NCI-H2227 (cell line): ENCODE data around the gene LHFPL6.

Experiments
- DNase-seq: peaks from one replicate; lab custom pipeline; 2025; ENCODE audit not compliant: unreplicated experiment; lab: John Stamatoyannopoulos, UW

The LHFPL6 gene

GRCh38 chr13:39521701-39522100 lies 81.3 kb downstream of the LHFPL6 start:
- no peak for DNase-seq

DNA sequence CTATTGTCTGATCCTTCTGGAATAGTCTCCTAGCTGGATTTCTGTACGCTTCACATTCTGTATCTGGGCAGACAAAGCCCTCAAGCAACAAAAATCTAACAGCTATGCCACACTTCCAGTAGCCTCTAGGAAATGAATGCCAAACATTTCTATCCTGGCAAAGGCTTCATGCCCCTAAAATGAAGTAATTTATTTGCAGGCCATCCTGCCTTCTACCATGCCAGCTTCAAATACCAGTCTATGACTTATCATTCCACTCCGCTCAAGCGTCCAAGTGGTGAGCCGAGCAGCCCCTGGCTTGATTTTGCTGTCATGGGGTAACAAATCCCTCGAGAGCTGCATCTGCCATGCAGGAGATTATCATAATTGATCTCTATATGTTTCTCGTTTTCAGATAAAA lies 86.9 kb downstream of the LHFPL6 start:
- no peak for DNase-seq

GRCh38 chr13:39515224-39515714 lies 87.7 kb downstream of the LHFPL6 start:
- DNase-seq: peak; percentile 48

DNA sequence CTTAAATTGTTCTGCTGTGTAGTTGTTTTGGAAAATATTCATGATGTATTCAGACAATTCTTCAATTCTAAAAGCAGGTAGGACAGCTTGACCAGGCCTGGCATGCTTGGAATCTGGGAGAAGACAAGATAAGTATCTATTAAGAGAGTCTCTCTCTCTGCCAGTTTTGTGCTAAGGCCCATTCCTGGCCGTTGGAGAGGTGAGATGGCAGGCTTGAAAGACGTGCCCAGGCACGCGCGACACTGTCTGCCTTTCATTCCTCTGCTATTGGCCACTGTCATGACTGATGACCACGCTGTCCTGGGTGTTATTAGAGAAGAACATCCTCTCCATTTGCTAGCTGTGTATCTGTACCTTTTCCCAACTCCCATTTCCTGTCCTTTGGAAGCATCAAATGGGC lies 90.3 kb downstream of the LHFPL6 start:
- no peak for DNase-seq

DNA sequence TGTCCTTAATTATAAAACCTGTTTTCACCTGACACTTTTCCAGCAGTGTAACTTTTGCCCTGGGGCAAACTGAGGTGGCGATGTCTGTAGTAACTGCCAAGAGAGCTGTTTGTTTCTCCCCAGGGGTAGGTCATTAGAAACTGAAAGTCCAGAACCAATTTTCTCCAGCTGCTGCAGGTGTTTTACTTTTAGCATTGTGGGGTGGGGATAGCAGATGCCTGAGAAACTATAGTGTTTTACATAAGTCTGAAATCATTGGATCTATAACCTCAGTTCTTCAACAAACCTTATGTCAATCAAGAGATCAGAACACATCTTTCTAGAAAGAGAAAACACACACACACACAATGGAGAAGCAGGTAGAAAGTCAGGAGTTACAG lies 92.7 kb downstream of the LHFPL6 start:
- DNase-seq: no peak

- no peak for DNase-seq
Observed at GRCh38 chr13:39509616-39510315, 93.2 kb downstream of the LHFPL6 start.

GRCh38 chr13:39506559-39507390 lies 96.2 kb downstream of the LHFPL6 start:
- no peak for DNase-seq

GRCh38 chr13:39505151-39505550 lies 97.8 kb downstream of the LHFPL6 start:
- no peak for DNase-seq

DNA sequence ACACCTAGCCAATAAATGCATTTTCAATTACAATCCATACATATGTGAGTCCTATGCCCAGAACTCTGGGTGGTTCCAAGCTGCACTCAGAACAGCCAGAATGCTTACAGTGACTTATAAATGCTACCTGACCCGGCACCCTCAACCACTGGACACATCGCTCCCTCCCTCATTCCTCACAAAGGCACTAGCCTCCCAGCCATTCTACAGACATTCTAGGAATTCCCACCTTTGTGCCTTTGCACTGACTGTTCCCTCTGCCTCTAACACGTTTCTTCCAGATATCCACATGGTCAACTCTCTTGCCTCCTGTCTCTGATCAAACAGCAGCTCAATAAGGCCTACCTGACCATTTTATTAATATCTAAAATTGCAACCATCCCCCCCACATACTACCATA lies 99.9 kb downstream of the LHFPL6 start:
- DNase-seq: no peak

- DNase-seq: no peak
Observed at GRCh38 chr13:39501702-39502324, 101.2 kb downstream of the LHFPL6 start.

DNA sequence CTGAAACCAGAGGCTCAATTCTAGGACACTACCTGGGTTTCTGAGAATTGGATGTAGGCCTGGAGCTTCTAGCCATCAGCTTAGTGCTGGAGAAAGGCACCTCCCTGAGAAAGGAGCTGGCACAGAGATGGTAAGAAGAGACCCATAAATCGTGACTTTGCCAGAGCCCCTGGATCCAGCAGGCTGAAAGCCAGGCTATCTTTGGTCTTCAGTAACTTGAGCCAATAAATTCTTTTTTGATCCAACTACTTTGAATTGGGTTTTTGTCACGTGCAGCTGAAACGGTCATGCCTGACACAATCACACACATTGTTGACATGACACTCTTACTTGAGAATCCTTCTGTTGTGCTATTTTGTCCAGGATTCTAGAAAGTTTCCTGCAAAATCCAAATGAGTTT lies 103.4 kb downstream of the LHFPL6 start:
- DNase-seq: no peak

DNA sequence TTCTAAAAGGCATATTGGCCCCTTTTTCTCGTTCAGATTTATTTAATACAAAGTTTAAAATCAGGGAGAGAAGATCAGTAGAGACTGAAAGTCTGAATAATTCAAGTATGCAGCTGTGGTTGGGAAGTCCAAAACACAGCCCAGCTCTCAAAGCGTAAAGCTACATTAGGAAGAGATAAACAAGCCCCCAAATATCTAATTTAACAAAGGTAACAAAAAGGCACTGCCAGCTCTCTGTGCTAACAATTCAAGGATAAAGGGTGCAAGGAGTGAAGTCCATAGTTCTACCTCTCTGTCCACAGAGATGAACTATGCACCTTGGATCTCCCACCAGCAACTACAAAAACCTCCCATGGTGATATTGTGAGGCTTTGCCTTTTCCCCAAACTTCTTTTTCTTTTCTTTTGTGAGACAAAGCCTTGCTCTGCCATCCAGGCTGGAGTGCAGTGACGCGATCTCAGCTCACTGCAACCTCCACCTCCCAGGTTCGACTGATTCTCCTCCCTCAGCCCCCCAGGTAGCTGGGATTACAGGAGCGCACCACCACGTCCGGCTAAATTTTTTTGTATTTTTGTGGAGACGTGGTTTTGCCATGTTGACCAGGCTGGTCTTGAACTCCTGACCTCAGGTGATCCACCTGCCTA lies 104.4 kb downstream of the LHFPL6 start:
- DNase-seq: no peak

- peak; percentile 60 for DNase-seq
Observed at GRCh38 chr13:39496506-39496905, 106.5 kb downstream of the LHFPL6 start.

- DNase-seq: no peak
Observed at GRCh38 chr13:39494633-39495032, 108.4 kb downstream of the LHFPL6 start.

GRCh38 chr13:39494006-39494405 lies 109.0 kb downstream of the LHFPL6 start:
- DNase-seq: no peak

GRCh38 chr13:39490136-39490535 lies 112.9 kb downstream of the LHFPL6 start:
- no peak for DNase-seq

DNA sequence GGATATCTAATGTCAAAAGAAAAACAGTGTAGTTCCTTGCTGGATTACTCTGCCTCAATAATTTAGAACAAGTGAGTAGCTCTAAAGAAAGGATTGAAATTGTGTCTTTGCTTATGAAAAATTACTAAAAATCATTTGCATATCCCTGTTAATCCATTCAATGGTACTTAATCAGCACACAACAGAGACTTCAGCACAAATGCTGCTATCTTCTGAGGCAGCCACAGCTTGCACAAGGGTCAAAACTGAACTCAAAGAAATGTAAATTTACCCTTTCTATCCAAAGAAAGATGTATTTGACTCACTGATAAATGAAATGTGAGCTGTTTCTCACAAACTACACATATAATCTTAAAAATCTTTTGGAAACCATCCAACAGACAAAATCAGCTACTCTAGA lies 116.2 kb downstream of the LHFPL6 start:
- no peak for DNase-seq

DNA sequence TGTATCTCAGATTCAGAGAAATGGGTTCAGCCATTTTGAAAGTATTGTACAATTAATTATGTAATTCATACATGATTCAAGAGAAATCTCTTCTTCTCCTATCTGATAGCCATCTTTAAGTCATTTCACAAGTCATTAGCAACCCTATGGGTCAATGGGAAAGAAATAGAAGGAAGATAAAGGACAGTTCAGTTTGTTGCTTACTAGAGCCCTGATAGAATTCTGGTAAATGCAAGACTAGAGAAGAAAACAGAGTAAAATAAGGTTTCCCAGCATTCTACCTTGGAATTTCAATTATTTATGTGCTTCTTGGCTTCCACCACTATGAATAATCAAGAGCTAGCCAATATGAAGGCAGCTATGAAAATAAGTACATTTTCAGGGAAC lies 117.7 kb downstream of the LHFPL6 start:
- DNase-seq: no peak

GRCh38 chr13:39484506-39485313 lies 118.3 kb downstream of the LHFPL6 start:
- no peak for DNase-seq

- DNase-seq: no peak
Observed at GRCh38 chr13:39483326-39483725, 119.7 kb downstream of the LHFPL6 start.

DNA sequence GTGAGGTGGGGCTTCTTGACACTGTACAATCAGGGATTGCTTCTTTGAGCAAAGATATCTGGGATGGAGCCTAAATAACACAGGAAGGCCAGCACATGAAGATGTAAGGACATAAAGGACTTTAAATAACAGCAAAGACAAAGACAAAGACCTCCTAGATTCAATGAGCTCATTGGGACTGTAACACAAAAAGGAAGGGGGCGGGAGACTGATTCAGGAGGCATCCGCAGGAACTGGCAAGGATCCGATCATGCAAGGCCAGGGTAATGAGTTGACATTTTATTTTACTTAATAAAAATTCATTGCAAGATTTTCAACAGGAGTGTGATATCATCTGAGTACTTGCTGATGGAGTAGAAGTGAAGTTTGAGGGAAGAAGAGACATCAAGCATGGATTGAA lies 121.5 kb downstream of the LHFPL6 start:
- no peak for DNase-seq
